GM19395 (cell line): ENCODE results near the gene SCUBE2.

Experiments used
- ATAC-seq: cut with Tn5 transposase; IDR thresholded peaks from one replicate; pipeline ENCODE4 v1.9.1; 2021; ENCODE audit warnings: mild to moderate bottlenecking, moderate library complexity; ENCODE audit not compliant: unreplicated experiment

Gene SCUBE2

DNA sequence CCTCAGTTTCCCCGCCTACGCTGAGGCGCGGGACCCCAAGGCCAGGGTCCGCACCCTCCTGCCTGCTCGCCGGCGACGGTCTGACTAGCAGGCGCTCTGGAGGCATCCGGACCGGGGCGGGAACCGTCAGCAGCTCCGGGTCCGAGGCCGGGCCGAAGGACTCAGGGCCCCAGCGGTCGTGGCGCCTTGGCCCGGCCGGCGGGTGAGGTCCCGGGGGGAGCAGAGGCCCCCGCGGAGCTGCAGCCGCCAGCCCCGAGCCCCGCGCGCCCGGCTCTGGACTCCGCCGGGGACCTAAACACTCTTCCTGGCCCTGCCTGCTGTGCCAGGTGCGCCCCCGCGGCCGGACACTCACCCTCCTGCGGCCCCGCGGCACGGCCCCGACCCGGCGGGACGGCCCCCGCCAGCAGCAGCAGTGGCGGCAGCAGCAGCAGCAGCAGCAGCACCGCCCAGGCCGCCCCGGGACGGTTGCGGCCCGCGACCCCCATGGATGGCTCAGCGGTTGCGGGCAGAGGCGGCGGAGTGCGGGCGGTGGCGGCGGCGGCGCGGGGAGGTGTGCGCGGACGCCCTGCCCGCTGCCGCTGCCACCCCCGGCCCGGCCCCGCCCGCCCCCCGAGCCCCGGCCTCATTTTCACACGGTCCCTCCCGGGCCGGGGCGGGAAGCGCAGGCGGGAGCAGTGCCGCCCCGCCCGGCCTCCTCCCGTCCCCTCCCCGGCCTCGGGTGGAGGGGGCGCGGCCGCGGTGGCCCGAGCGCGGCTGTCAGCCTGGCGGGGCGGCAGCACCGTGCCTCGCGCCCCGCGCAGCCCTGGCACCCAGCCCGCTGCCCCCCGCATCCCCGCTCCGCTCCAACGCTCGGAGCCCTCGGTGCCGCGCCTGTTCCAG, at the start of gene SCUBE2:
TSS of gene SCUBE2 (minus strand) at position 556 of the 879 bp plus-strand sequence. CDS start at position 485, 71 bp downstream.
- ATAC-seq, result no peak

DNA sequence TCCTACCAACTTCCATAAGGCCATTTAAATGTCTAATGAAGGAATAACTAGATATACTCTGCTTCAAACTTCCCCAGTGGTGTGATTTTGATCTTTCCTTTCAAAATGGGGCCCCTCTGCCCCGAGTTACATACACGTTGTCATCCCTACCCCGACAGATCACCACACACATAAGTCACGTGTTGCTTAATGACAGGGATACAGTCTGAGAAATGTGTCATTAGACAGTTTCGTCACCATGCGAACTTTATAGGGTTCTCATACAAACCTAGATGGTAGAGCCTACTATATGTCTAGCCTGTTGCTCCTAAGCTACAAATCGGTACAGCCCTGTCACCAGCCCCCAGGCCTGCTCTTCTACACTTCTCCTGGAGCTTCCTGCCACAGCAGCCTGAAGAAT, 49.8 kb upstream of the SCUBE2 start:
- no peak for ATAC-seq

DNA sequence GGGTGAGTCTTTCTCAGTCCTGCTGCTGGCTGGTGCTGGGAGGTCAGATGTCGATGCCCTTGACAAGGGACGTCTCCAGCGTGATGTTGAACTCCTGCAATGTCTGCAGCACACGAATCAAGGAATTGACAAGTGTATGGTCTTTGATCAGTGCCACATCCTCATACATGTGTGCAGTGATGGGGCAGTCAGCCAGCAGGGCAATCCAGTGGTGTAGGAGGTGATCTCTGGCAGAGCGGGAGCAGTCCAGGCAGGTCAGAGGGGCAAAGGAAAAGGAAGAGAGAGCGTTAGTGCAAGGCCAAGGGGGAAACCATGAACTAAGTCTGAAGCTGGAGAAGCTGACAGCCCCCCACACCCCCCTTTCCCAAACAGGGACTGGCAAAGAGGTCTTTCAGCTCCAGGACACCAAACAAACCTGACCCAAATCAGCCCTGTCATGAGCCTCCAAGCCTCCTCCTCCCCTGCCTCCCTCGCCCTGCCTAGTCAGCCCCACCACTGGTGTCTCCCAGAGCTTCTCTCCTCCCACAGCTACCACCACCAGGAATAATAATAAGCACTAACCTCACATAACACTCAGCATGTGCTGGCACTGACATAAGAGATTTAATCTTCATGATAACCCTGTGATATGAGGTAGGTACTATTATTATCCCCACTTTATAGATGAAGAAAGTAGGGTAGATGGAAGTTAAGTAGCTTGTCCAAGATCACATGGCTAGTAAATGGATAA, 48.4 kb upstream of the SCUBE2 start:
- no peak for ATAC-seq

DNA sequence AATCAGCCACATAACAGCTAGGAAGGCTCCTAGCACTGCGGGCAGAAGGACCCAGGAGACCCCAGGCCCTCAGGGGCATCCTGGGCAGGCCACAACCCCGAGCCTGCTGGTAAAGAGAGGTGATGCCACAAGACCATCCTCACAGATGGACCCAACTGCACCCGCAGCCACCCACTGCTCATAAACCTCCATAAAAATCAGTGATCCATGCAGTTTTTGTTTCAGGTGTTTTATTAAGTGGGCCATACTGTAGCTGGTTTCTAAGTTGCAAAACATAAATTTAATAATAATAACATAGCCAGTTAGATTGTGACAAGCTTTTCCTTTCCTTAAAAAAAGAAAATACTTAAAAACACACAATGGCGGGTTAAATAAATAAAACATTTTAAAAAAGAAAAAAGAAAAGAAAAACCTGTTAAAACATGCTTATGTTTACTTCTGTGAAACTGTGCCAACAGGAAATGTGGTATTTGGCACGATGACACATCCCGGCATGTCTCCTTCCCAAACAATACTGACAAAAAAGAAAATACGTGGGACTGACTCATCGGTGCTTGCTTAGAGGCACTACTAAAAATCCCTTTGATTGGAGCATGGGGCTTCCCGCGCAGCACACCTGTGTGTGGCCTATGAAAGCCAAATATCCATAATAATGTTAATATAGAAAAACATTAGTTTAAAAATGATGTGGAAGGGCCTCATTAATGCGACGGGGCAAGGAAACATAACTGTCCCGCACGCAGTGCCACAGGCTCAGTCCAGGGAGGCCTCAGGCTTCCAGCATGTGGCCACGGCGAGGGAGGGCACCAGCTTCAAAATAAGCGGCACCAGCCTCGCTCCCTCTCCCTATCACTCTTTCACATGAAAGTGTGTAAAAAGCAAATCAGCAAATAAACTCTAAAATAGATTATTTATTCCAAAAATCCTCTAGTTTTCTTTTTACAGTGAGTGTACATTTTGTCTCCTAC, 47.5 kb upstream of the SCUBE2 start:
- no peak for ATAC-seq

DNA sequence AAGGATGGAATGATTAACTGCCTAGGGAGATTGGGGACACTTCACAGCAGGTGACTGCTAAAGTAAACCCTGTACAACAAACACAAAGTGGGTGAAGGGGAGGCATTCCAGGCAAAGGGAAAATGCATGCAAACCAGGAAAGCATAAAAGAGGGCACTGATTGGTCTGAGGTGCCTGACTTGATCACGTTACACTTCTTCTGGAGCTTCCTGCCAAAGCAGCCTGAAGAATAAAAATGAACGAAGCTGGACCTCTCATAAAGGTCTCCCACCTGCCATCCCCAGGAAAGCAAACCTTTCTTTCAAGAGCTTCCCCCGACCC, 46.7 kb upstream of the SCUBE2 start:
- peak; percentile 25 for ATAC-seq

DNA sequence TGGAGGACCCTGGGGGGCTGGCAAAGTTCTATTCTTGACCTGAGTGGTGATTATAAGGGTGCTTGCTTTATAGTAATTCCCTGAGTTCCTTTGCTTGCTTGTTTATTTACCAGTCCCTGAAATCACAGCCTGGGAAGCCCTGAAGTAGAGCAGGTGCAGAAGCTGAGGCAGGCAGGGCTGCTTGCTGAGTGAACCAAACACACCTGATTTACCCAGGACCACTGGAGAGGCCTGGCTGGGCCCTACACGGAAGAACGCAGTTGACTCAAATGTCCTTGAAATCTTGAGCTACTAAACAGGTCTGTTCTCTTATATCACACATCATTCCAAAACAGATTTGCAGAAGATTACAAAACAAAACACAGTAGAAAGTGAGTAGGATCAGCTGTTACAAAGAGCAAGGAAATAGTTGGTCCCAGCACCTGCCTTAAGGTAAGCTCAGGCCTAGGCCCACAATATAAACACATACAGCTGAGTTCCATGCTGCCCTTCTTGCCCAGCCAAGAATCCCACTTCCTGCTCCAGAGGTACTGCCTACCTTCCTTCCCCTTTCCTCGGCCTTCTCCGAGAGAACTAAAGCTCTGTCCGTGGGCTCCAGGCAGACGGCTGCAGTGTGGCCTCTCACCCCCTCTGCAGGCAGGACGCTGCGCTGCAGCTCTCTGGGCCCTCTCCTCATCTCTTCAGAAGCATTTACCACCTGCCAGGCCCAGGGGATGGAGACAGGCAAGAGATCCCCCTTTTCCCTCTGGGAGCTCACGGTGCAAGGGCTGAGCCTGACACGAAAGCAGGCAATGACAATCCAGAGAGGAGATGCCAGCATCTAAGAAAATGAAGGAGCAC, 46.1 kb upstream of the SCUBE2 start:
- peak; percentile 87 for ATAC-seq

DNA sequence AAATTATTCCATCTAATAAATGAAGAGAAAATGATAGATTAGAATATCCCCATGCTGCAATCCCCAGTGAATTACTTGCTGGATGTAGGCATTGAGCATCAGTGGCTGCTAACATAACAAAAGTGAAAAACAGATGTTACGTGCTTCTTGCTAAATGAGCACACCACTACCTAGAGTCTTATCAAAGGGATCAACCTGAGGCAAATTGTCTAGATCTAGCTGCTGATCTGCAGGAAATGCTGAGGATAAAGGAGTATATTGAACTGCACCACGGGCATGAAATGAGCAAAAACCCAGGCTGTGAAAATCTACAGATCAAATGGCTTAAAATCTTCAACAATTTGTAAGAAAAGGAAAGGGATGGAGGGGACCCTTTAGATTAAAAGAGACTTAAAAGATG, 45.3 kb upstream of the SCUBE2 start:
- no peak for ATAC-seq

DNA sequence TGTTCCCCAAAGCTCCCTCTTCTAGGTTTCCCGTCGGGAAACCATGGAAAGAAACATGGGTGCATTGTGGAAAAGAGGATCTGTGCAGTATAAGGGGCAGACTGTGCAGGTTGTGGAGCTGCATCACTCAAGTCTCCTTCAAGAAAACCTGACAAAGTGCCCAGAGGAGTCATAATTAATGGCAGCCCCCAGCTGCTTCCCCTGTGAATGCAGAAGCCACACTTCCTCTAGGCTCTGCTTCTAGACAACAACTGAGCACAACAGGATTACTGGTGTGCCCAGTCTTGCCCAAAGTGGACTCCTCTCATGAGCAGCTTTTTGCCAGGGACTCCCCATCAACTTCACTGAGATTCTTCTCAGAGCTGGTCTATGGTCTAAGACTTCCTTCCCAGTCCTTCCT, 42.6 kb upstream of the SCUBE2 start:
- no peak for ATAC-seq

DNA sequence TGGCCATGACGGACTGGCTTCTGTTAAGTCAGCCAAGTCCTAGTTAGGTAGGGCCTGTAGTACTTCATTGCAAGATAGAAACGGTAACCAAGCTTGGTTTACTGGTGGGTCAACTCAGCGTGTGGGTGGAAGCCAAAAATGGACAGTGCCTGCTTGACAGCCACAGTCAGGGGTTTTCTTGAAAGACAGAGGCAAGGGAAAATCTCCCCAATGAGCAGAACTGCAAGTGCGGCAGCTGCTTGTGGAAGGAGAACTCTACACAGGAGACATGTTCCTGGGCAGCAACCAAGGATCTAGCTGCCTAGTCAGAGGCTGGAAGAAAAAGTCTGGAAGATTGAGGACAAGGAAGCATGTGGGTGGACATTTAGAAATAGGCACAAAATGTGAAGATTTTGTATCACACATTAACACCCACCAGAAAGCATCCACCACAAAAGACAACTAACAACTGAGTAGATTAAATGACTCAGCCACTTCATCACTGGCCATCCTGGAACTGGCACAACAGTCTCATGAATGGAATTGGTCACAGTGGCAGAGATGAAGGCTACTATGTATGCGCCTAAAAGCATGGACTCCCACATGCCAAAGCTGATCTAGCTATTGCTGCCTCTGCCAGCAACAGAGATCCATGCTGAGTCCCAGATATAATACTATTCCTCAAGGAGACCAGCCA, 40.9 kb upstream of the SCUBE2 start:
- no peak for ATAC-seq

DNA sequence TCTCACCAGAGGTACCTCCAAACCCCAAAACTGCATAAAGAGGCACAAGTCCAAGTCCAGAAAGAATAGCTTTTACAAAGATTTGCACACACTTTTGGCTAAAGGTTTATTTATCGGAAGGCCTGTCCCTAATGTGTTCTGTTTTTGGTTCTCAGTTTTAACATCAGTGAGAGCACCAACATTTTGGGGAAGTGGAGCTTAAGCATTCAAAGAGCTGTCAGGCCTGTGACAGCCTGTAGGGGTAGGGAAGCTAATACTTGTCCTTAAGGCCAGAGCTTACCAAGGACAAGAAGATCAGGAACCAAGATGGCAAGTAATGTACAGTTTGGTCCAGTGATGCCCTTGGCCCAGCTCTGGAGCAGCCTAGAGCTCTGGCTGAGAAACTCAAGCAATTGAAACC, 38.9 kb upstream of the SCUBE2 start:
- no peak for ATAC-seq

DNA sequence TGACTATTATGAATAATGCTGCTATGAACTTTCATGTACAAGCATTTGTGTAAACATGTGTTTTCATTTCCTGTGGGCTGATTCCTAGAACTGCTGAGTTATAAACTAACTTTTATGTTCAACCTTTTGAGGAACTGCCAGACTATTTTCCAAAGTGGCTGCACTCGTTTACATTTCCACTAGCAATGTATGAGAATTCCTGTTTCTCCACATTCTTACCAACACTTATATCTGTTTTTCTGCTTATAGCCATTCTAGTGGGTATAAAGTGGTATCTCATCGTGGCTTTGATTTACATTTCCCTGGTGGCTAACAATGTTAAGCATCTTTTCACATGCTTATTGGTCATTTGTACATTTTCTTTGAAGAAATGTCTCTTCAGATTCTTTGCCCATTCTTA, 35.2 kb upstream of the SCUBE2 start:
- ATAC-seq, result no peak

DNA sequence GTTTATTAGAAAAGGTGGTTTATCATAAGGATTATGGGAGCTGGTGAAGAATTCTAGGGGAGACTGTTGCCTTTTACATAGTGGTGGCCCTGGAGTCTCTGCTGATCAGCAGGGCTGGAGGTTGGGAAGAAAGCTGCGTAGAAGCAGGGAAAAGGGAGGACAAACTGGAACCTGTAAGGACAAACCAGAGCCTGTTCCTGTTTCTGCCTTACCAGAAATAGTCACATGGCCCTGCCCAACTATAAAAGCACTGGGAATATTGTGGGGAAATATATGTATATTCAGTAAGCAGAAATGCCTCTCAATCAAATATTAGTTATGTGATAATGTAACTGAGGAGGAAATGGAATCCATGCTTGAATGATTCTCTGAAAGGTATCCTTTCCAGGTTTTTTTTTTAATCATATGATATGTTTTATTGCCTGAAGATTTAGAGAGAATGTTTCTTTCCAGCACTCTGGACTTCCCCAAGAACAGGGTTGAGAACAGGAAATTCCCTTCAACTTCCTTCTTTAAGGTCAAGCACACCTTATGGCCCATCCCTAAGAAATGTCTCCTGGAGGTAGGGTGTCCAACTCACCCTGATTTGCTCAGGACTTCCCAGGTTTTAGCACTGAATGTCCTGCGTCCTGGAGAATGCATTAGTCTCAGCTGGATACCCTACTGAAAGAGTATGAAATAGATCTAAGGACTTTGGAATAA, 33.9 kb upstream of the SCUBE2 start:
- ATAC-seq, result no peak

DNA sequence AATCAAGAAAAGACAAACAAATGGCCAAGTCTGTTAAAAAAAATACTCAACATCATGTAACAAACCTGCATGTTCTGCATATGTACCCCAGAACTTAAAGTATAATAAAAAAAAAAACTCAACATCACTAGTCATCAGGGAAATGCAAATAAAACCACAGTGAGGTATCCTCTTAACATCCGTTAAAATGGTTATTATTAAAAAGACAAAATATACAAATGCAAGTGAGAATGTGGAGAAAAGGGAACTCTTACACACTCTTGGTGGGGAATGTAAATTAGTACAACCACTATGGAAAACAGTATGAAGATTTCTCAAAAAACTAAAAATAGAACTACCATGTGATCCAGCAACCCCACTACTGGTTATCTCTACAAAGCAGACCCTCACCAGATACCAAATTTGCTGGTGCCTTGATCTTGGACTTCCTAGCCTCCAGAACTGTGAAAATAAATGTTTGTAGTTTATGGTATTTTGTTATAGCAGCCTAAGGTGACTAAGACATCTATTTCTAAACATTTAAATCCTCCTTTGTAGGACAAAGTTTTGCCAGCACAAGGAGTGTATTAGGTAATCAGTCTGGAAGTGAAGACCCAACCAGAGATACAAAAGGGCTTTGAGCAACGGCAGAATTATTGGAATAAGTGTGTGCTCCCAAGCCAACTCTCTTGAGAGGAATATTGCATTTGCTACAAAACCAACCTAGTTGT, 32.4 kb upstream of the SCUBE2 start:
- no peak for ATAC-seq

DNA sequence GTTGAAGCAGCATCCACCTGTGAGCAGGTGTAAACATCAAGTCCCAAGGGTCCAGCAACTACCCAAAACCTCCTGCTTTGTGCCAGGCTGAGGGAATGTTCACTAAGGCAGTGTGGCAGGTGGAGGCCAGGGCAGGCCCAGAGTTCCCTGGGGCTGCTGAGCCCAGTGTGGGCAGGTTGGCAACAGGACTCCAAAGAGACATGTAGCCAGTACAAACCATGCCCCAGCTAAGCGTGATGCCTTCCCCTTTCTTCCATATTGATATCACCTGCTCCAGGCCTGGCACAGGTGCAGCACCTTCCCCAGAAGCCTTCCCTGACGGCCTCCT, 30.0 kb upstream of the SCUBE2 start:
- ATAC-seq, result no peak

DNA sequence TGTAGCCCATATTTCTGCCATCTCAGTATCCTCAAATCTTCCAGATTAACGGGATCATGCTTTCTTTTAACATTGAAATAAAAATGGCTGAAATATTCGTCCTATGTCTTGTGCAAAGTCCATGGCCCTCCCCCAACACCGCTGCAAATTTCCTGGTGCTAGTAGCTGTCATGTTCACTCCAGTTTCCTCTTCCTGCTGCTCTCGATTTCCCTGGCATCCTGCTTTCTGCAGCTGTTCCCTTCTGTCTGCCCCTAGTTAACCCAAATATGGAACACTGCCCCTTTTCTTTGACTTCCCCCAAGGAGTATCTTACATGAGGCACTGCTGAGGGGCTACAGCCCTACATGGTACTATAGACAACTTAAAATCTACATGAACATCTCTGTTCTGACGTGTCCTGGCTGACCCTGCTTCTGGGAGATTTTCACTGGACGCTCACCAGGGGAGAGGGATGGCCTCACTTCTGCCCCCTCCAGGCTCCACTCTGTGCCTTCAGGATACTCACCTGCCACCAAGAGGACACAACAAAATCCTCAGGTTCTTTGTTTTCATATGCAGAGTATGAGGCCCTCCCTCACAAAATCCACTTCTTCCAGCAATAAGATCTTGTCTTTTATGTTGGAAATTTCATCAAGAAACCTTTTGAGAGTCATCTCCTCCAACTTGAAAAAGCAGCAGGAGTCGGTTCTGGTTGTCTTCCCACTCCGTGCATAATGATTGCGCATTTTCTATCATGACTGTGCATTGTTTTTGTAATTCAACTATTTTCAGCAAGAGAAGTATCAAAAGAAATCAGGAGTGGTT, 29.5 kb upstream of the SCUBE2 start:
- no peak for ATAC-seq

DNA sequence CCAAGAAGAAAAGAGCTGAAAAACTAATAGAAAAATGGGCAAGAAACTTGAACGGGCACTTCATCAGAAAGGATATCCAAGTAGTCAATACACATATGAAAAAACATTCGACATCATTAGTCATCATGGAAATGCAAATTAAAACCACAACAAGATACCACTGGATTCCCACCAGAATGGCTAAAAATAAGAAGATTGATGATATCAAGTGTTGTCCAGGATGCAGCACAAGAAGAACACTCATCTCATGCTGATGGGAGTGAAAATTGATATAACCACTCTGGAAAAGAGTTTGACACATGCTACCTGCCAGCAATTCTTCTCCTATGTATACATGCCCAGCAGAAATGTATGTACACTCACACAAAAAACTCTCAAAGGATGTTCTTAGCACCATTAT, 26.9 kb upstream of the SCUBE2 start:
- no peak for ATAC-seq

DNA sequence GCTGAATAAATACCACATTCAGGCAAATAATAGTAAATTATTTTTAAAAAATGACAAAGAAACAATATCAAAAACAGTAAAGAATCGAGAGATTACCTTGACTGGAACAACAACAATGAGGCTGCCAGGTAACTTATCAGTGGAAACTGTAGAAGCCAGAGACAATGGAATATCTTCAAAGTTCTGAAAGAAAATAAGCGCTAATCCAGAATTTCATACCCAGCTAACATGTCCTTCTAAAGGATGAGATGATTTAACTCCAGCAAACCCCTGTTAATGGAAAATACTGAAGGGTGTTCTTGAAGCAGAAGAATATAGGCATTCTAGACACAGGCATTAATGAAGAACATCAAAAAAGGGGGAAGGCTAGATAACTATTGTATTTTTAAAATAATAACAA, 20.7 kb upstream of the SCUBE2 start:
- ATAC-seq, result no peak
